H9 (cell line): ENCODE data around the gene VILL. TPM values are rescaled to one million over a fixed set of nuclear protein-coding genes. Genes with fewer than 3 reads are reported as not detected.
"Not testable (repeated sequence)": the region's sequence is repeated elsewhere in the genome, so short reads cannot be mapped to it uniquely, and the experiment has no call there.

Experiments
- DNase-seq: peaks from one replicate; pipeline ENCODE4 v3.0.0-alpha.2; 2017
- H2AFZ ChIP-seq: one replicate; pipeline ENCODE4 v1.6.1; 2013; ENCODE audit warnings: mild to moderate bottlenecking, low read length, control low read depth, moderate library complexity
- H2AK5ac ChIP-seq: 2 replicates; pipeline ENCODE4 v1.6.1; 2013; ENCODE audit warnings: low read length, control low read depth, mixed read lengths; ENCODE audit not compliant: insufficient read length
- H2BK120ac ChIP-seq: one replicate; pipeline ENCODE4 v1.6.1; 2013; ENCODE audit warnings: low read depth, mild to moderate bottlenecking, low read length, control low read depth, inconsistent platforms; ENCODE audit not compliant: poor library complexity, severe bottlenecking
- H2BK12ac ChIP-seq: 2 replicates; pipeline ENCODE4 v1.6.1; 2013; ENCODE audit warnings: low read length, control low read depth, mixed read lengths, low read depth; ENCODE audit not compliant: insufficient read length
- H2BK15ac ChIP-seq: 2 replicates; pipeline ENCODE4 v1.6.1; 2013; ENCODE audit warnings: low read depth, low read length, control low read depth
- H2BK20ac ChIP-seq: one replicate; pipeline ENCODE4 v1.6.1; 2013; ENCODE audit warnings: low read depth, mild to moderate bottlenecking, low read length, control low read depth, inconsistent platforms; ENCODE audit not compliant: poor library complexity, severe bottlenecking
- H2BK5ac ChIP-seq: 2 replicates; pipeline ENCODE4 v1.6.1; 2013; ENCODE audit warnings: low read length, control low read depth, mixed read lengths; ENCODE audit not compliant: insufficient read length
- H3K14ac ChIP-seq: 2 replicates; pipeline ENCODE4 v1.6.1; 2013; ENCODE audit warnings: low read length, control low read depth; ENCODE audit not compliant: insufficient read depth
- H3K18ac ChIP-seq: 2 replicates; pipeline ENCODE4 v1.6.1; 2013; ENCODE audit warnings: low read depth, mild to moderate bottlenecking, mixed read lengths, low read length, control low read depth; ENCODE audit not compliant: insufficient read length
- H3K23ac ChIP-seq: 2 replicates; pipeline ENCODE4 v1.6.1; 2013; ENCODE audit warnings: low read length, control low read depth, mixed read lengths, low read depth; ENCODE audit not compliant: insufficient read length
- H3K23me2 ChIP-seq: 2 replicates; pipeline ENCODE4 v1.6.1; 2013; ENCODE audit warnings: low read depth, mild to moderate bottlenecking, mixed read lengths, low read length, control low read depth; ENCODE audit not compliant: insufficient read length, poor library complexity, severe bottlenecking
- H3K27ac ChIP-seq: 2 replicates; pipeline ENCODE4 v1.5.1; 2013; ENCODE audit warnings: low read length, control low read depth, mixed read lengths, low read depth; ENCODE audit not compliant: insufficient read length
- H3K27me3 ChIP-seq: 2 replicates; pipeline ENCODE4 v1.6.1; 2013; ENCODE audit warnings: low read length, control low read depth, inconsistent platforms; ENCODE audit not compliant: insufficient read depth
- H3K4ac ChIP-seq: 2 replicates; pipeline ENCODE4 v1.6.1; 2013; ENCODE audit warnings: low read depth, mild to moderate bottlenecking, control low read depth, inconsistent platforms, low read length, moderate library complexity
- H3K4me1 ChIP-seq: 2 replicates; pipeline ENCODE4 v1.6.1; 2013; ENCODE audit warnings: low read length, control low read depth, inconsistent platforms; ENCODE audit not compliant: insufficient read depth
- H3K4me2 ChIP-seq: 2 replicates; pipeline ENCODE4 v1.6.1; 2013; ENCODE audit warnings: low read length, control low read depth, mixed read lengths; ENCODE audit not compliant: insufficient read length, insufficient read depth
- H3K56ac ChIP-seq: 2 replicates; pipeline ENCODE4 v1.6.1; 2013; ENCODE audit warnings: low read depth, mild to moderate bottlenecking, mixed read lengths, low read length, control low read depth; ENCODE audit not compliant: insufficient read length
- H3K79me1 ChIP-seq: 2 replicates; pipeline ENCODE4 v1.6.1; 2013; ENCODE audit warnings: low read depth, mild to moderate bottlenecking, moderate library complexity, low read length, control low read depth, inconsistent platforms; ENCODE audit not compliant: insufficient read depth, poor library complexity, severe bottlenecking
- H3K79me2 ChIP-seq: 2 replicates; pipeline ENCODE4 v1.6.1; 2013; ENCODE audit warnings: low read length, control low read depth, inconsistent platforms; ENCODE audit not compliant: insufficient read depth
- H3K9ac ChIP-seq: 2 replicates; pipeline ENCODE4 v1.6.1; 2013; ENCODE audit warnings: low read length, control low read depth, mixed read lengths; ENCODE audit not compliant: insufficient read length; ENCODE audit errors: extremely low read depth
- H3K9me3 ChIP-seq: one replicate; pipeline ENCODE4 v1.6.1; 2013; ENCODE audit warnings: low read depth, low read length, inconsistent platforms; ENCODE audit not compliant: control insufficient read depth
- H3T11ph ChIP-seq: one replicate; pipeline ENCODE4 v1.6.1; 2013; ENCODE audit warnings: mild to moderate bottlenecking, low read length, control low read depth, inconsistent platforms
- H4K20me1 ChIP-seq: one replicate; pipeline ENCODE4 v1.6.1; 2013; ENCODE audit not compliant: control insufficient read depth, insufficient read length, insufficient read depth
- H4K5ac ChIP-seq: 2 replicates; pipeline ENCODE4 v1.6.1; 2013; ENCODE audit warnings: low read depth, mild to moderate bottlenecking, mixed read lengths, low read length, control low read depth; ENCODE audit not compliant: insufficient read length
- H4K8ac ChIP-seq: replicated peaks from 2 replicates; pipeline ENCODE4 v1.6.1; 2013; ENCODE audit warnings: low read length, control low read depth, mixed read lengths, low read depth; ENCODE audit not compliant: insufficient read length
- H4K91ac ChIP-seq: 2 replicates; pipeline ENCODE4 v1.6.1; 2013; ENCODE audit warnings: low read depth, mild to moderate bottlenecking, moderate library complexity, mixed read lengths, low read length, control low read depth; ENCODE audit not compliant: insufficient read length
- H3K27ac Mint-ChIP-seq, 3 experiments: 2 replicates in 2 of 3; 3 replicates in 1 of 3; pipeline ENCODE4 v1.8.0; 2020 to 2021; ENCODE audit warnings: mixed read lengths in 3 of 3, mild to moderate bottlenecking in 1 of 3, moderate library complexity in 1 of 3
- H3K27me3 Mint-ChIP-seq: 2 replicates; pipeline ENCODE4 v1.8.0; 2021; ENCODE audit warnings: low read depth, mild to moderate bottlenecking, moderate library complexity, mixed read lengths
- H3K36me3 Mint-ChIP-seq, 3 experiments: 2 replicates in 2 of 3; 3 replicates in 1 of 3; pipeline ENCODE4 v1.8.0; 2020 to 2021; ENCODE audit warnings: low read depth in 3 of 3, mixed read lengths in 3 of 3; ENCODE audit not compliant: insufficient read depth in 1 of 3
- H3K4me1 Mint-ChIP-seq, 2 experiments: 2 replicates each; pipeline ENCODE4 v1.8.0; 2020; ENCODE audit warnings: mixed read lengths in 2 of 2
- H3K4me3 Mint-ChIP-seq, 2 experiments: 2 replicates in 1 of 2; 3 replicates in 1 of 2; pipeline ENCODE4 v1.8.0; 2020 to 2021; ENCODE audit warnings: mild to moderate bottlenecking in 2 of 2, mixed read lengths in 2 of 2, moderate library complexity in 1 of 2
- H3K9me3 Mint-ChIP-seq, 2 experiments: 2 replicates in 1 of 2; 3 replicates in 1 of 2; pipeline ENCODE4 v1.8.0; 2020; ENCODE audit warnings: mild to moderate bottlenecking in 2 of 2, mixed read lengths in 2 of 2, moderate library complexity in 1 of 2
- WGBS: extraction: QIAGEN DNeasy Blood & Tissue Kit; methylation state at CpG from one replicate; pipeline ENCODE4 v1.1.7; 2013; ENCODE audit warnings: missing lambda C conversion rate, low lambda C conversion rate, mixed read lengths; ENCODE audit not compliant: insufficient read length; ENCODE audit errors: extremely low coverage; 5-methylcytosine and 5-hydroxymethylcytosine counted together
- total RNA-seq: library from RNA; stranded (reverse); gene quantifications from 2 replicates; pipeline ENCODE4 v1.2.1, GENCODE V29; 2021
- TF ChIP-seq, protein P1 (sequence below): fragments of 200-600 bp; sonication (generic); conservative IDR thresholded peaks from 3 replicates; pipeline ENCODE4 v1.8.0; 2021; ENCODE audit warnings: antibody characterized with exemption, mild to moderate bottlenecking

Gene VILL
- total RNA-seq, 1 experiment from 2014 or later, result 3.2 TPM

DNA sequence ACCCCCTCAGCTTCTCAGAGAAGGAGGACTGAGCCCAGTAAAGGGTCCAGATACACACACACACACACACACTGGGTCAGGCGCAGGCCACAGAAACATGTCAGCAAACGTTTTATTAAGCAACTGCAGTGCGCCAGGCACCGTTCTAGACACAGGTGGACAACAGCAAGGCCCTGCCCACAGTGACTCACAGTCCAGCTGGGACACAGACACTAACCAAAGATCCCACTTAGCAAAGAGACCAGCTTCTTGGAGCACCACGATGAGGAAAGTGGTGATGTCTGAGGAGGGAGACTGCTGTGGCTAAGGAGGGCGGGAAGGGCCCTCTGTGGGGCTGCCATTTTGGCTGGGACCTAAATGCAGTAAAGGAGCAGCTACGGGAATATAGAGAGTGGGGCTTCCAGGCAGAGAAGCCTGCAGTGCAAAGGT is 2.8 kb upstream of the VILL start:
- no peaks in the 10 kb centered on the region for H3K79me2 ChIP-seq
- no peaks in the 10 kb centered on the region for H3K4me1 ChIP-seq
- no peaks in the 10 kb centered on the region for H3K79me1 ChIP-seq
- no peak for DNase-seq
- H4K20me1 ChIP-seq, result no peaks in the 10 kb centered on the region
- H2BK120ac ChIP-seq, result no peak overlapping the region
- no peak overlapping the region for H3K18ac ChIP-seq
- no peak overlapping the region for H3K23ac ChIP-seq
- Mint-ChIP-seq H3K36me3 (peaks cover 0 to 3% (median 0%) of the 10 kb centered on the region in 3 experiments; a peak in 2 of 7 replicates), H3K27ac (no peak overlapping the region), H3K4me1 (peaks cover 2 to 17% of the 10 kb centered on the region in 2 experiments; a peak in 2 of 4 replicates), H3K27me3 (peaks cover 7% of the 10 kb centered on the region), H3K9me3 (no peaks in the 10 kb centered on the region), H3K4me3 (no peak overlapping the region; a peak in 1 of 5 replicates)
- H4K8ac ChIP-seq, result no peak overlapping the region
- H2AK5ac ChIP-seq, result no peak overlapping the region
- H3K23me2 ChIP-seq, result no peaks in the 10 kb centered on the region
- H3K9me3 ChIP-seq, result no peaks in the 10 kb centered on the region
- no peak overlapping the region for H2BK12ac ChIP-seq
- WGBS, result no CpG with 5 or more reads among the region's 7 CpGs
- H3K27ac ChIP-seq, result no peak overlapping the region
- no peak overlapping the region for H2BK15ac ChIP-seq
- TF ChIP-seq, protein P1, sequence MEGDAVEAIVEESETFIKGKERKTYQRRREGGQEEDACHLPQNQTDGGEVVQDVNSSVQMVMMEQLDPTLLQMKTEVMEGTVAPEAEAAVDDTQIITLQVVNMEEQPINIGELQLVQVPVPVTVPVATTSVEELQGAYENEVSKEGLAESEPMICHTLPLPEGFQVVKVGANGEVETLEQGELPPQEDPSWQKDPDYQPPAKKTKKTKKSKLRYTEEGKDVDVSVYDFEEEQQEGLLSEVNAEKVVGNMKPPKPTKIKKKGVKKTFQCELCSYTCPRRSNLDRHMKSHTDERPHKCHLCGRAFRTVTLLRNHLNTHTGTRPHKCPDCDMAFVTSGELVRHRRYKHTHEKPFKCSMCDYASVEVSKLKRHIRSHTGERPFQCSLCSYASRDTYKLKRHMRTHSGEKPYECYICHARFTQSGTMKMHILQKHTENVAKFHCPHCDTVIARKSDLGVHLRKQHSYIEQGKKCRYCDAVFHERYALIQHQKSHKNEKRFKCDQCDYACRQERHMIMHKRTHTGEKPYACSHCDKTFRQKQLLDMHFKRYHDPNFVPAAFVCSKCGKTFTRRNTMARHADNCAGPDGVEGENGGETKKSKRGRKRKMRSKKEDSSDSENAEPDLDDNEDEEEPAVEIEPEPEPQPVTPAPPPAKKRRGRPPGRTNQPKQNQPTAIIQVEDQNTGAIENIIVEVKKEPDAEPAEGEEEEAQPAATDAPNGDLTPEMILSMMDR, result no peak
- no peak overlapping the region for H2AFZ ChIP-seq
- H3K4ac ChIP-seq, result no peak overlapping the region
- H3K9ac ChIP-seq, result no peak overlapping the region
- no peak overlapping the region for H2BK20ac ChIP-seq
- no peak overlapping the region for H3K4me2 ChIP-seq
- H3K56ac ChIP-seq, result no peak overlapping the region
- H4K91ac ChIP-seq, result no peak overlapping the region
- no peak overlapping the region for H3K14ac ChIP-seq
- H3K27me3 ChIP-seq, result no peaks in the 10 kb centered on the region
- no peak overlapping the region for H3T11ph ChIP-seq
- H2BK5ac ChIP-seq, result no peak overlapping the region
- no peak overlapping the region for H4K5ac ChIP-seq

DNA sequence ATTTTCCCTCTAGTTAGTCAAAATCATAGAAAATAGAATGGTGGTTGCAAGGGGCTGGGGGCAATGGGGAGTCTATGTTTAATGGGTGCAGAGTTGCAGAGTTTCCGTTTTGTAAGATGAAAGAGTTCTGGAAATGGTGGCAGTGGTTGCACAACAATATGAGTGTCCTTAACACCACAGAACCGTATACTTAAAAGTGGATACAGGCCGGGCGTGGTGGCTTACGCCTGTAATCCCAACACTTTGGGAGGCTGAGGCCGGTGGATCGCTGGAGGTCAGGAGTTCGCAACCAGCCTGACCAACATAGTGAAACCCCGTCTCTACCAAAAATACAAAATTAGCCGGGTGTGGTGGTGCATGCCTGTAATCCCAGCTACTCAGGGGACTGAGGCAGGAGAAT is 2.2 kb upstream of the VILL start:
- H4K8ac ChIP-seq, H4K20me1 ChIP-seq, H3K27ac Mint-ChIP-seq, H3K9ac ChIP-seq, H3K4ac ChIP-seq, H4K91ac ChIP-seq, H3T11ph ChIP-seq, H3K56ac ChIP-seq, H4K5ac ChIP-seq, H3K79me1 ChIP-seq, H2AK5ac ChIP-seq, H2BK20ac ChIP-seq, H2BK120ac ChIP-seq, DNase-seq, H2BK15ac ChIP-seq, H3K23me2 ChIP-seq, H3K18ac ChIP-seq, H3K79me2 ChIP-seq, H3K9me3 Mint-ChIP-seq, H3K4me3 Mint-ChIP-seq, H3K27me3 ChIP-seq, H3K36me3 Mint-ChIP-seq, H3K23ac ChIP-seq, H2BK12ac ChIP-seq, H3K4me1 ChIP-seq, H3K27ac ChIP-seq, H3K9me3 ChIP-seq, H2BK5ac ChIP-seq, H2AFZ ChIP-seq, H3K27me3 Mint-ChIP-seq, H3K4me2 ChIP-seq, H3K14ac ChIP-seq: not testable (repeated sequence)
- peaks cover 3 to 21% of the 10 kb centered on the region in 2 experiments; a peak in 3 of 4 replicates for H3K4me1 Mint-ChIP-seq
- WGBS, result no CpG with 5 or more reads among the region's 10 CpGs
